CMK (cell line): ENCODE results near the gene C1orf115.
"Not testable (repeated sequence)": the region's sequence is repeated elsewhere in the genome, so short reads cannot be mapped to it uniquely, and the experiment has no call there.

Experiments
- DNase-seq: peaks from one replicate; pipeline ENCODE4 v3.0.0-alpha.2; 2010; ENCODE audit warnings: low read depth

The C1orf115 gene, protein sequence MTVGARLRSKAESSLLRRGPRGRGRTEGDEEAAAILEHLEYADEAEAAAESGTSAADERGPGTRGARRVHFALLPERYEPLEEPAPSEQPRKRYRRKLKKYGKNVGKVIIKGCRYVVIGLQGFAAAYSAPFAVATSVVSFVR

DNA sequence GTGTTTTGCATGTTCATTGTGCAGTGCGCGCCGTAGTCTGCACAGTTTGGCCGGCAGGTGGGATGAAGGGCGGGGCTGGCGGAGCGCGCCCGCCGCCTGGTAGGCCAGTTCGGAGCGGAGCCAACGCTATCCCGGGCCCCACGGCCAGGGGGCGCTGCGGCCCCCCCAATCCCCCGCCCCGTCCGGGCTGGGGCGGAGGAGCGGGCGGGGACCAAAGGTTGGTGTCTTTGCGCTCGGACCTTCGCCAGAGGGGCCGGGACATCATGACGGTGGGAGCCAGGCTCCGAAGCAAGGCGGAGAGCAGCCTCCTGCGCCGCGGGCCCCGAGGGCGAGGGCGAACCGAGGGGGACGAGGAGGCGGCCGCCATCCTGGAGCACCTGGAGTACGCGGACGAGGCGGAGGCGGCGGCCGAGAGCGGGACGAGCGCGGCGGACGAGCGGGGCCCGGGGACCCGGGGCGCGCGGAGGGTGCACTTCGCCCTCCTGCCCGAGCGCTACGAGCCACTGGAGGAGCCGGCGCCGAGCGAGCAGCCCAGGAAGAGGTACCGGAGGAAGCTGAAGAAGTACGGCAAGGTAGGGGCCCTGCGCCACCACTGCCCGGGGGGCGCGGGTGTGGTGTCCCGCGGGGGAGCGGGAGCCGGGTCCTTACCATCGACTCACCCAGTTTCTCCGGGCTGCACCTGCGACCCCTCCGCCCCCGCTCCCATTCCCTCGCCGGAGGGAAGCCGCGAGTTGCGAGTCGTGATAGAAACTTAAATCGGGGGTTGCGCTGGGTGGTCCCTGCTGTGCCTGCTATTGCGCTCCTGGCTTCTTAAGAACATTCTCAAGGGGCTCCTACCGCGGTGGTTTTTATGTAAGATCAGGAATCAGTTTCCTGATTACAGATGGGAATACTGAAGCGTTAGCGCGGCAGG, at the start of gene C1orf115:
C1orf115 (plus strand) TSS at position 224 of the 913 bp plus-strand sequence; CDS start at position 264, 40 bp downstream.
- DNase-seq: no peak

DNA sequence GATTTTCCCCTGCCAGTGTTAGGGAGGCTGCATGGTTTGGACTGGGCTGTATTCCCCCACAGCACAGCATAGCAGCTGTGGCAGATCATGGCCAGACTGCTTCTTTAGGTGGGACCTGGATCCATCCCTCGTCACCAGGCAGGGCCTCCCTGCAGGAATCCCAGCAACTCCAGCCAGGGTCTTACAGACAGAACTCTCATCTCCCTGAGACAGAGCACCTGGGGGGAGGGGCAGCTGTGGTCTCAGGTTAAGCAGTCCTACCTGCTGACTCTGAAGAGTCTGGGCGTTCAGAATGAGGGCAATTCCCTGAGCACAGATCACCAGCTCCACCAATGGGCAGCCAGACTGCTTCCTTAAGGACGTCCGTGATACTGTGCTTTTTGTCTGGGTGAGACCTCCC, 47.9 kb upstream of the C1orf115 start:
- DNase-seq: no peak

GRCh38 chr1:220652995-220653394, 37.2 kb upstream of the C1orf115 start:
- DNase-seq: no peak

GRCh38 chr1:220655509-220655908, 34.7 kb upstream of the C1orf115 start:
- DNase-seq: no peak

- no peak for DNase-seq
Measured at GRCh38 chr1:220655961-220656740, 34.0 kb upstream of the C1orf115 start.

DNA sequence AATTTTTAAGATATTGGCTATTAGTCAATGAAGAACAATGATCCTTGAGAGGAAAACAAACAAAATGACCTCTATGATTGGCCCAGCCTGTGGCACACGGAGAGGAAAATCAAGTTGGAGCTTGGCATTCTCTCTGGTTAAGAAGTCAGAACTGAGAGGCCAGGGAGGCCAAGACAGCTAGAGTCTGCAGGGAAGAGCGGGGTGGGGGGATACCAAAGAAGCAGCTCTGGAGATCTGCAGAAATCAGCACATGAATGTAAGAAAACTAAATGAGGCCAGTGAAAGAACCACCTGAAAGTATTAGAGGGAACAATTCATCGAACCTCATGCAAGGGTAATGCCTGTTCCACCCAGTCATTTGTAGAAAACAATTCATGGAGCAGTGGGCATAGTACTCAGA, 23.8 kb upstream of the C1orf115 start:
- DNase-seq: no peak

GRCh38 chr1:220669005-220669404, 21.2 kb upstream of the C1orf115 start:
- no peak for DNase-seq

DNA sequence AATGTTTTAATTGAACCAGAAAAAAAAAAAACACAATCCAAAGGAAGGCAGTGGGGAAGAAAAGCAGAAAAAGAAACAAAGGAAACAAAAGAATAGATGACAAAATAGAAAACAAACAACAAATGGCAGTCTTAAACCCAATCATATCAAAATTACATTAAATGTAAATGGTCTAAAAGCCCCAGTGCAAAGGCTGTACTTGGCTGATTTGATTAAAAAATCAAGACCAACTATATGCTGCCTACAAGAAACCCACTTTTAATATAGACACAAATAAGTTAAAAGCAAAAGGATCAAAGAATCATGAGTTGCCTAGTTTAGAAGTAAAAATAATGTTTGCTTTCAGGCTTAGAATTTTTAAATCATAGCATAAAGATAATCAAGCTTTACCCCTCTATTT, 19.8 kb upstream of the C1orf115 start:
- DNase-seq: no peak

GRCh38 chr1:220673921-220674320, 16.2 kb upstream of the C1orf115 start:
- no peak for DNase-seq

DNA sequence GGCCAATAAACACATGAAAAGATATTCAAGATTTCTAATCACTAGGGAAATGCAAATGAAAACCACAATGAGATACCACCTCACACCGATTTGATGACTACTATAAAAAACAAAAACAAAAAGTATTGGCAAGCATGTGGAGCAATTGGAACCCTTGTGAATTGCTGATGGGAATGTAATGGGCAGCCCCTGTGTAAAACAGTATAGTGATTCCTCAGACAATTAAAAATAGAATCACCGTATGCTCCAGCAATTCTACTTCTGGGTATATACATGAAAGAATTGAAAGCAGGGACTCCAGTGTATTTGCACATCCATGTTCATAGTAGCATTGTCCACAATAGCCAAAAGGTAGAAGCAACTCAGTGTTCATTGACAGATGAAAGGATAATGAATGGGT, 12.9 kb upstream of the C1orf115 start:
- no peak for DNase-seq

GRCh38 chr1:220680085-220680687, 10.0 kb upstream of the C1orf115 start:
- peak; percentile 20 for DNase-seq

- no peak for DNase-seq
Measured at GRCh38 chr1:220681220-220681880, 8.8 kb upstream of the C1orf115 start.

DNA sequence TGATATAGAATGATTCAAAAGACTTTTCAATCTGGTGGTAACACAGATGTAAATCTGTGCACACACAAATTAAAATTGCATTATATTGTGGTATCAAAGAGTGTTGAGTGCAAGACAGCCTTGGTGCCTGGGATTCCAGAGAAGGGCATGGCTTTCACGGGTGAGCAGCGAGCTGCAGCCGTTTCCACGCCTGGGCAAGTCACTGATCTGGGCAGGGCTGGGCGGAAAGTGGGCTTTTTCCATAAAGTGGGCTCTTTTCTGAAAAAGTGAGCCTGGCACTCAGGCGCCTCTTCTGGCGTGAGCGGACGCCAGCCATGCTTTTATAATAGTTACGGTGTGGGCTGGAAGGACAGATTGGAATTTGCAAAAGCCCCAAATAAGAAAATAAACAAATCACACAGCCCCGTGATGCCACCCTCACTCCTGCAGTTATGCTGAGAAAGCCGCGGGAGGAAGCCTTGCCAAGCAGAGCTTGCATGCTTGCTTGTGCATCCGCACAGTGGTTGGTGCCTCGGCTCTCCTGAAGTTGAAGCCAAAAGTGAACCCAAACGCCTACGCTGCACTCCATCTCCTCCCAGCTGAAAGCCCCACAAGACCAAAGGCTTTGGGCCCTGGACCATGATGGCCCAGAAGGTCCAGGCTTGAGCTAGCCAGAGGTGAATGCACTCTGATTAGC, 7.1 kb upstream of the C1orf115 start:
- no peak for DNase-seq

- DNase-seq: not testable (repeated sequence)
Measured at GRCh38 chr1:220683716-220684115, 6.4 kb upstream of the C1orf115 start.

GRCh38 chr1:220684890-220685289, 5.3 kb upstream of the C1orf115 start:
- DNase-seq: no peak

GRCh38 chr1:220685879-220686278, 4.3 kb upstream of the C1orf115 start:
- DNase-seq: no peak

DNA sequence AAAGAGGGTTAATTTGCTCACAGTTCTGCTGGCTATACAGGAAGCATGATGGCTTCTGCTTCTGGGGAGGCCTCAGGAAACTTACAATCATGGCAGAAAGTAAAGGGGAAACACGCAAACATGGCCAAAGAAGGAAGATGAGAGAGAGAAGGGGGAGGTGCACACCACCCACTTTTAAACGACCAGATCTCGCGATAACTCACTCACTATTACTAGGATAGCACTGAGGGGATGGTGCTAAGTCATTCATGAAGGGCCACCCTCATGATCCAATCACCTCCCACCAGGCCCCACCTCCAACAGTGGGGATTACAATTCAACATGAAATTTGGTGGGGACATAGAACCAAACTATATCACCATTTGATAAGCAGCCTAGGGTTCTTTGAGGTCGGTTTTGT, 2.4 kb upstream of the C1orf115 start:
- no peak for DNase-seq

DNA sequence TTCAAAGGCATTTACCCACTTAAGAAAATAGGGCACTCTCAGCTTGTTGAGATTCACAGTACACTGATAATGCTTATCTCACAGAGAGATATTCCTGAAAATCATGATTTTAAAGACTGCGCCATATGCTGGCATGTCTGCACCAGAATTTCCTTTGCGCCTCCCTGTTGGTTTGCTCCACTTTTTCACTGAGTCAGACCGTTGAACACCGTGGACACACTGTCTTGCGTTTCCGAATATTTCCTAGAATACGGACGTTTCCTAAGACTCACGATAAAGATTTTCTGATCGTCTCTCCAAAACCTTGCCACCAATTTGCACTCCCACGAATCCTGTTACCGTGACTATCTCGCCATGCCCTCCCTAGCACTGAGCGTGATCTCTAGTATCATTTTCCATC, 497 bp upstream of the C1orf115 start:
- no peak for DNase-seq

DNA sequence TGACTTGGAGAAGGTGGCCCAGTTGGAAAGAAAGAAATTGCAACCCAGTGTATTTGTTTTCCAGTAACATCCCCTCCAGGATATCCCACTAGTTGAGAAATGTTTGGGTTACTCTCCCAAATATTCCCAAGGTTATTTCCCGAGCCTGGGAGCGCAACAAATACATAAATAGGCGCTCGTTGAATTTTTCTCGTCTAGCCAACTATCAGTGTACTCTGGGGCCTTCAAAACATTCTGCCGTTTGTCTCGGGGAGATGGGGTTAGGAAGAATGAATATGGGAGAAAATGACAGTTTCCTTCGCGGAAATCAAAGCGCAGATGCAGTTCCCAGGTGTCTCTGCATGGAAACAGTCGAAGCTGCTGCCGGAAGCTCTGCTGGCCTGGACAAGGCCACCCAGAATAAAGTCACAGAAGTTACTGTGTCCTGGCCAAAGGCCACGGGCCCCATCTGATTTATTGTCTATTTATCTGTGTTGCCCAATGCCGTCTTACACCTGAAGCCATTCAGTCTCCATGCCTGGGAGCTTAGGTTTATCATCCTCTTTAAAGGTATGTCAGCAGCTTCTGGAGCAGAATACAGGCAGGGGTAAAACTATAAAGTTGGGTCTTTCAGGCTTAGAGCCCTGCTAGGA, 1.0 kb downstream of the C1orf115 start:
- no peak for DNase-seq

DNA sequence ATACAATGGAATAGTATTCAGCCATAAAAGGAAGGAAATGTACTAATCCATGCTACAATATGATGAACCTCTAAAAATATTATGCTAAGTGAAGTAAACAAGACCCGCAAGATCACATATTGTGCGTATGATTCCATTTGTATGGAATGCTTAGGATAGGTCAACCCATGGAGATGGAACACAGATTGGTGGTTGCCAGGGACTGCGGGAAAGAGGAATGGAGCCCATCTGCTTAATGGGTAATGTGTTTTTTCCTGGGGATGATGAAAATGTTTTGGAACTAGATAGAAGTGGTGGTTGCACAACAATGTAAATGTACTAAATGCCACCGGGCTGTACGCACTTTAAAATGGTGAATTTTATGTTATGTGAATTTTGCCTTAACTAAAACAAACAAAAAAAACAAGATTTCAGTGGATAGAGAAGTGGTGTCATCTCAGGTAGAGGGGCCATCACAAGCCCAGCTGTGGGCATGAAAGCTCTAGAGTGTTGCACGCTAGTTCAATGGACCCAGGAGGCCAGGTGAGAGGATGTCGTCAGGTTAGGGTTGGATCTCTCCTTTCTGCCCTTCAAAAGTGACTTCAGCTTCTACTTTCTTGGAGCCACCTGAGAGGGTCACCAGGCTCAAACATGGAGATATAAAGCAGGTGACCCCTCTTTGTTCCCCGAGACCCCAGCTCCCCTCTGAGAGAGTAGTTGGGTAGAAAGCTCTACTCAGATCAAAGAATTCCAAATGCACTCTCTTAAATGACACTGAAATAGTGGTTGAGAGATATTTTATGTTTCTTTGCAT, 2.5 kb downstream of the C1orf115 start:
- DNase-seq: no peak
